BJ (cell line): Measurements from ENCODE around the gene BARD1. TPM values are rescaled to one million over a fixed set of nuclear protein-coding genes. Genes with fewer than 3 reads are reported as not detected.

Source experiments
- CTCF ChIA-PET: fragments of 350-600 bp; formaldehyde crosslinking; extraction: SDS; loops from one replicate; lab custom pipeline; 2021; ENCODE audit warnings: antibody characterized with exemption, inconsistent platforms; lab: Yijun Ruan, JAX
- POLR2A ChIA-PET: fragments of 300-600 bp; sonication (Branson Sonifier 250); formaldehyde crosslinking; extraction: SDS; loops from one replicate; lab custom pipeline; 2021; ENCODE audit warnings: antibody characterized with exemption; lab: Charles Lee
- DNase-seq: peaks from one replicate; pipeline ENCODE4 v3.0.0-alpha.2; 2011; ENCODE audit warnings: low read depth
- H3K27me3 ChIP-seq: 2 replicates; pipeline ENCODE4 v1.6.0; 2011; ENCODE audit warnings: low read length; ENCODE audit not compliant: control insufficient read depth, insufficient read depth
- H3K36me3 ChIP-seq: 2 replicates; pipeline ENCODE4 v1.5.1; 2011; ENCODE audit warnings: low read length; ENCODE audit not compliant: control insufficient read depth, insufficient read depth
- H3K4me3 ChIP-seq: 2 replicates; pipeline ENCODE4 v1.5.1; 2011; ENCODE audit warnings: low read depth, mild to moderate bottlenecking, control low read depth, low read length
- polyA minus RNA-seq: library from RNA; depleted of rRNA, polyadenylated mRNA; stranded (reverse); fragments of >200 nt; gene quantifications from 2 replicates; pipeline ENCODE4 v1.2.3, GENCODE V29; 2011; rRNA and poly(A)+ RNA removed
- polyA plus RNA-seq: library from polyadenylated mRNA; depleted of rRNA; stranded (reverse); fragments of >200 nt; gene quantifications from 2 replicates; pipeline ENCODE4 v1.2.3, GENCODE V29; 2011; rRNA removed
- TF ChIP-seq, protein P1 (sequence below): IDR thresholded peaks from 2 replicates; pipeline ENCODE4 v1.5.1; 2011; ENCODE audit warnings: low read depth, mild to moderate bottlenecking, control low read depth, inconsistent platforms, low read length, moderate library complexity; ENCODE audit not compliant: insufficient read depth

Gene BARD1
- 6.6 and 6.9 TPM in 2 replicates for polyA plus RNA-seq
- polyA minus RNA-seq, result 27.4 and 30.3 TPM in 2 replicates

DNA sequence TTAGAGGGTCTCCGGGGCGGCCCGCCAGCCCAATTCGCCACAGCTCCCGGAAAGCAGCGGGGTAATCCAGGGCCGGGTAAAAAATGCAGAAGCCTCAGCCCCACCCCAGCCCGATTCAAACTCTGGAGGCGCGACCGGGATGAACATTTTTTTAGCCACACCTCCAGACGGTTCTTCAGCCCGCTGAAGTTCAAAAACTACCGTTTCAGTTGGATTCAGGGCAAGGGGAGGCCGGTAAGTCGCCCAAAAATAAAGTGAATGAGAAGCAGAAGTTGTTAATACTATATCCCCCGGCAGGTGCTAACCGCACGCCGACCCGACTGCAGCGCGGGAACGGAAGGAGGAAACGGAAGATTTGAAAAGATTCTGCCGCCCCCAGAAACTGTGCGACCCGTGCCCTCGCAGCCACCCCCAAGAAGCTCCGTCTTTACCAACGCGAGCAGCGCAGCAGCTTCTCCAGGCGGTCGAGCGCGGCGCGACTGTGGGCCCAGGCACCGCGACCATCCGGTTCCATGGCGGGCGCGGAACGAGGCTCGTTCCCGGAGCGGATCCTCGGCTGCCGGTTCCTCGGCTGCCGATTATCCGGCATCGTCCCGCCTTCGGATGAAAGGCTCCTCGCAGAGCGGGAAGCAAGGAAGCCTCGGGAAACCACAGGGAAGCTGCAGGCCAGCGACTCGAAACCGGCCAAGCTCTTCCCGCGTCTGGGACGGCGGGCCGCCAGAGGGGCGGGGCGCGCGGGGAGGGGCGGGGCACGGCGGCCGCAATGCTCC, at the start of gene BARD1:
Gene BARD1, minus strand, starts transcription at position 703 of the 770 bp plus-strand sequence. Its CDS starts 114 bp downstream, at position 589.
- Histone ChIP-seq H3K36me3 (no peaks in the 10 kb centered on the region), H3K4me3 (peak within 1 kb of the TSS; percentile 88), H3K27me3 (no peaks in the 10 kb centered on the region)
- ChIA-PET POLR2A (interaction anchor here (0.6 kb wide), 5 partner anchors 506 to 1813 kb away, joined by 3 to 16 read pairs (median 9); no protein-coding TSS in a partner anchor), CTCF (no interaction called here)
- TF ChIP-seq, protein P1, sequence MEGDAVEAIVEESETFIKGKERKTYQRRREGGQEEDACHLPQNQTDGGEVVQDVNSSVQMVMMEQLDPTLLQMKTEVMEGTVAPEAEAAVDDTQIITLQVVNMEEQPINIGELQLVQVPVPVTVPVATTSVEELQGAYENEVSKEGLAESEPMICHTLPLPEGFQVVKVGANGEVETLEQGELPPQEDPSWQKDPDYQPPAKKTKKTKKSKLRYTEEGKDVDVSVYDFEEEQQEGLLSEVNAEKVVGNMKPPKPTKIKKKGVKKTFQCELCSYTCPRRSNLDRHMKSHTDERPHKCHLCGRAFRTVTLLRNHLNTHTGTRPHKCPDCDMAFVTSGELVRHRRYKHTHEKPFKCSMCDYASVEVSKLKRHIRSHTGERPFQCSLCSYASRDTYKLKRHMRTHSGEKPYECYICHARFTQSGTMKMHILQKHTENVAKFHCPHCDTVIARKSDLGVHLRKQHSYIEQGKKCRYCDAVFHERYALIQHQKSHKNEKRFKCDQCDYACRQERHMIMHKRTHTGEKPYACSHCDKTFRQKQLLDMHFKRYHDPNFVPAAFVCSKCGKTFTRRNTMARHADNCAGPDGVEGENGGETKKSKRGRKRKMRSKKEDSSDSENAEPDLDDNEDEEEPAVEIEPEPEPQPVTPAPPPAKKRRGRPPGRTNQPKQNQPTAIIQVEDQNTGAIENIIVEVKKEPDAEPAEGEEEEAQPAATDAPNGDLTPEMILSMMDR, result no peak
- DNase-seq, result no peak

DNA sequence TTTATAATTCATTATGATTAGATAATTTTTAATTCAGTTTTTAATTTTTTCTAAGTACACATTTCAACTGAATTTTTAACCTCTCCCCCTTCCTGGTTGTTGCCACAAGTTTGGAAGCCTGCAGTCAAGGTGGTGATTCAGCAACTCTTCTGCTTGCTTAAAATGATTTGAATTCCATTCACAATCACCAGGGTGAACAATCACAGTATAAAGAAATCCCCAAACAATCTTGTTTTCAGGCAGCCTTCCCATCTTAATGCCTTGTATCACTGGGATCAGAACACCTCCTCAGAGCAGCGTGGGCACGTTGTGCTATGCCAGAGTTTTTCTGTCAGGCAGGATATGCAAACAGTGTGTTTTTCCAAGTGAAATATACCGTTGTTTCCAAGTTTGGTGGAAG, 46.7 kb upstream of the BARD1 start:
- DNase-seq, result no peak
- Histone ChIP-seq H3K36me3 (no peaks in the 10 kb centered on the region), H3K4me3 (no peak overlapping the region), H3K27me3 (no peaks in the 10 kb centered on the region)
- CTCF ChIA-PET, result no interaction called here
- TF ChIP-seq, protein P1, result no peak
- POLR2A ChIA-PET, result no interaction called here

DNA sequence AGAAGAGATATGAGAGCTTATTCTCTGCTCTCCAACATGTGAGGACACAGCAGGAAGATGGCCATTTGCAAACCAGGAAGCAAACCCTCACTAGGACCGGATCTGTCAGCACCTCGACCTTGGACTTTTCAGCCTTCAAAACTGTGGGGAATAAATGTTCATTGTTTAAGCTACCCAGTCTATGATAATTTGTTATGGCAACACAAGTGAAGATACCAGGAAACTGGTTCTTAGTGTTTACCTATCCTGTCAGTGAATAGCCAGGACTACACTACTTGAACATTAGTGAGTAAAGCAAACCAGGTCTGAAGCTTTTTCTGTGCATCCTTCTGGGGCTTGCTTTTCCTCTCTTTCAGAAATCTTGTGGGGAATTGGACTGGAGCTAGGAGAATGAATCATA, 44.4 kb upstream of the BARD1 start:
- POLR2A ChIA-PET, result no interaction called here
- CTCF ChIA-PET, result interaction anchor here (0.7 to 1.3 kb wide), 2 partner anchors 23 to 48 kb away, joined by 3 read pairs; no protein-coding TSS in a partner anchor
- no peak overlapping the region for H3K4me3 ChIP-seq
- TF ChIP-seq, protein P1, result no peak
- H3K36me3 ChIP-seq, result no peaks in the 10 kb centered on the region
- no peaks in the 10 kb centered on the region for H3K27me3 ChIP-seq
- no peak for DNase-seq

DNA sequence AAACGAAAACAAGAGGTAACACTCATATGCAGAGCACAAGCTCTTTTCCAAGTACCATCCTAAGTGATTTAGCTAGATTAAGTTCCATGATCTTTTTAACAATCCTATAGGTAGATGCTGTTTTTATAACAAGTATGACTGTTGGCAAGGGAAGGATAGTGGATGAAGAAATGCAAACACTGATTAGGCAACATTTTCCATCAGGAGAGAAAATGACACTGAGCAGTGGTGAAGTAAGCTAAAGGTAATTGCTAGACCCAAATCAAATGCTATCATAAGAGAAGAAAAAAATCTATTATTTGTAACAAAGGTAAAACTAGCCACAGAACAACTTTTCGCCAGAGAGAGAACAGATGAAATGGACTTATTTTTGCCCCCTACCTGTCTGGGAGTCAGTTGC, 34.3 kb upstream of the BARD1 start:
- CTCF ChIA-PET, result no interaction called here

DNA sequence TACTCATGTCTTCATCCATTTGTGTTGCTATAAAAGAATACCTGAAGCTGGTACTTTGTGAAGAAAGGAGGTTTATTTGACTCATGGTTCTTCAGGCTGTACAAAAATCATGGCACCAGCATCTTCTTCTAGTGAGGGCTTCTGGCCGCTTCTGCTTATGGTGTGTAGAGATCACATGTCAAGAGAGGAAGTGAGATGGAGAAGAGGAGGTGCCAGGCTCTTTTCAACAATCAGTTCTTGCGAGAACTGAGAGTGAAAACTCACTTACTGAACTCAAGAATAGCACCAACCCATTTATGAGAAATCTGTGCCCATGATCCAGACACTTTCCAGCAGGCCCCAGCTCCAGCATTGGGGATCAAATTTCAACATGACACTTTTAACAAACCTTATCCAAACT, 30.0 kb upstream of the BARD1 start:
- H3K36me3 ChIP-seq, result no peaks in the 10 kb centered on the region
- no peak overlapping the region for H3K4me3 ChIP-seq
- DNase-seq, result no peak
- no peaks in the 10 kb centered on the region for H3K27me3 ChIP-seq
- TF ChIP-seq, protein P1, result no peak
- CTCF ChIA-PET, result interaction anchor here (0.9 to 1.2 kb wide), 2 partner anchors 8 to 19 kb away, joined by 3 read pairs; no protein-coding TSS in a partner anchor
- POLR2A ChIA-PET, result no interaction called here

More for the DNA sequence above, 34.3 kb upstream of the BARD1 start:
- H3K4me3 ChIP-seq, result no peak overlapping the region
- DNase-seq, result no peak
- no peaks in the 10 kb centered on the region for H3K36me3 ChIP-seq
- TF ChIP-seq, protein P1, result no peak
- H3K27me3 ChIP-seq, result no peaks in the 10 kb centered on the region
- POLR2A ChIA-PET, result no interaction called here
